ENCODE data around the gene WDR37. TPM values are rescaled to one million over a fixed set of nuclear protein-coding genes. Genes with fewer than 3 reads are reported as not detected.

WDR37 gene
- total RNA-seq, 2 donors from 2014 or later = 11.9 to 22.8 TPM

DNA sequence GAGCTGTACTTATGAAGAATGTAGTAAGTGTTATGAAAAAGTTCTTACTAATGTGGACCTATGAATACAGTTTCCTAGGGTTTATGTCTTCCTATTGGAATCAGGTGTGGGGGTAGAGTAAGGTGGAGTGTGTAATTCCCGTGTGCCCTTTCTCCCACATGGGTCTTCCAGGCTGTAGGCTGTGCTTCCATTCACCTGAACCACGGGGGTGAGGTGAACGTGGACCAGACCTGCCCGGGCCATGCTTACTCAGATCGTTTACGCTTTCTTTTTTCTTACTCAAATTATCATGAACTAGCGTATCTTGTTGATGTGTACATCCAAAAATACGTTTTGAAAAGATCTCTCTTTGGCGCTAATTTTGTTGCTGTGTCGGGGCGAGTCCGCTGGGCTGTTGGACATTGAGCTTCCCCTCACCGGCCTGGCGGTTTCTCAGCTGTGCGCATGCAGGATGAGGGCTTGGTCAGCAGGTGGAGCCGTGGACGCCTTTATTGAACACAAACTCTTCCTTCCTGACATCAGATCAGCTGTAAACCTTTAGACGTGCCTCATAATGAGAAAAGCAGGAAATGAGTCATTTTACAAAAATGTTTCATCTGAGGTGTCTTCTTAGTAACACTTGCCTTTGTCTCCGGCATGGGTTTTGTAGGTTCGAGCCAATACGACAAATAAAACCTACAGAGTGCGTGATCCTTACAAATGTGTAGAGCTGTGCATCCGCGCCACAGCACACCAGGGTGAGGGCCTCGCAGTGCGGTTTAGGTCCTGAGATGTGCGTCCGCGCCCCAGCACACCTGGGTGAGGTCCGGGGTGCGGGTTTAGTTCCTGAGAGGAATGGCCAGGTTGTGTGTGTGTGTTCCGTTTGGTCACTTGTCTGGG lies 53.8 kb downstream of the WDR37 start:
- 72% methylated on average over 32 of the region's 32 CpGs for WGBS
- H3K27ac ChIP-seq = peak overlapping the region in 1 of 2 donors; percentile 16
- no peaks in the 10 kb centered on the region for H3K9me3 ChIP-seq
- H3K27me3 ChIP-seq (replicated peaks; ENCODE audit: insufficient read depth) = no peaks in the 10 kb centered on the region
- intact Hi-C loops (cut with DNase I) = no loop called here
- H3K36me3 ChIP-seq = no peaks in the 10 kb centered on the region
- DNase-seq (ENCODE audit: low spot score) = peak; percentile 30
- H3K4me3 ChIP-seq = no peak overlapping the region
- no peaks in the 10 kb centered on the region for H3K4me1 ChIP-seq (replicated peaks)
- TF ChIP-seq POLR2A (IDR thresholded peaks at IDR 0.05) (no peak), POLR2AphosphoS5 (IDR thresholded peaks at IDR 0.05) (no peak)
- TF ChIP-seq, protein P1, sequence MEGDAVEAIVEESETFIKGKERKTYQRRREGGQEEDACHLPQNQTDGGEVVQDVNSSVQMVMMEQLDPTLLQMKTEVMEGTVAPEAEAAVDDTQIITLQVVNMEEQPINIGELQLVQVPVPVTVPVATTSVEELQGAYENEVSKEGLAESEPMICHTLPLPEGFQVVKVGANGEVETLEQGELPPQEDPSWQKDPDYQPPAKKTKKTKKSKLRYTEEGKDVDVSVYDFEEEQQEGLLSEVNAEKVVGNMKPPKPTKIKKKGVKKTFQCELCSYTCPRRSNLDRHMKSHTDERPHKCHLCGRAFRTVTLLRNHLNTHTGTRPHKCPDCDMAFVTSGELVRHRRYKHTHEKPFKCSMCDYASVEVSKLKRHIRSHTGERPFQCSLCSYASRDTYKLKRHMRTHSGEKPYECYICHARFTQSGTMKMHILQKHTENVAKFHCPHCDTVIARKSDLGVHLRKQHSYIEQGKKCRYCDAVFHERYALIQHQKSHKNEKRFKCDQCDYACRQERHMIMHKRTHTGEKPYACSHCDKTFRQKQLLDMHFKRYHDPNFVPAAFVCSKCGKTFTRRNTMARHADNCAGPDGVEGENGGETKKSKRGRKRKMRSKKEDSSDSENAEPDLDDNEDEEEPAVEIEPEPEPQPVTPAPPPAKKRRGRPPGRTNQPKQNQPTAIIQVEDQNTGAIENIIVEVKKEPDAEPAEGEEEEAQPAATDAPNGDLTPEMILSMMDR (IDR thresholded peaks at IDR 0.05) = peak in 3 of 4 experiments; percentile 43 to 54 (median 50)

DNA sequence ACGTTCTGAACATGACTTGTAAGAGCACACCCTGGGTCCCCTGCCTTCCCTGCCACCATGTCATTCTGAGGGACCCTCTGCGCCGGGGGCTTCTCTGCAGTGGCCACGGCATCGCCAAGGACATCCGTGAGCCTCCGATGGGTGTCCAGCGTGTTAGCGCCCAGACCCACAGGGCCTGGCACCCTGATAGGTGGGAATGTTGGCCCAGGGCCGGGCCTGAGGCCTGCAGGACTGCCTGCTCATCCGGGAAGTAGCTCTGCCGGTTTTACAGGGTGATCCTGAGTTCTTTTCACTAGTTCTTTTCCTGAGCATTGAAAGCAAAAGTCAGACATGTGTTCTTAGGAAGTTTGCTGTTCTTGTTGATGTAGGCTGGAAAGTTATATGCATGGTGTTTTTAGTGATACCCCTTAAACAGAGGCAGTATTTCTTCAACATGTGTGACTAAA lies 54.5 kb downstream of the WDR37 start:
- intact Hi-C loops (cut with DNase I) = no loop called here
- Histone ChIP-seq H3K27me3 (replicated peaks; ENCODE audit: insufficient read depth) (no peaks in the 10 kb centered on the region), H3K36me3 (no peaks in the 10 kb centered on the region), H3K4me1 (replicated peaks) (no peaks in the 10 kb centered on the region), H3K27ac (peak overlapping the region in 1 of 2 donors; percentile 16), H3K9me3 (no peaks in the 10 kb centered on the region), H3K4me3 (no peak overlapping the region)
- WGBS = 85% methylated on average over 12 of the region's 12 CpGs
- peak; percentile 18 for DNase-seq (ENCODE audit: low spot score)
- no peak for TF ChIP-seq POLR2A (IDR thresholded peaks at IDR 0.05)
- TF ChIP-seq, protein P1 (IDR thresholded peaks at IDR 0.05) = no peak
- TF ChIP-seq POLR2AphosphoS5 (IDR thresholded peaks at IDR 0.05) = peak; percentile 35

DNA sequence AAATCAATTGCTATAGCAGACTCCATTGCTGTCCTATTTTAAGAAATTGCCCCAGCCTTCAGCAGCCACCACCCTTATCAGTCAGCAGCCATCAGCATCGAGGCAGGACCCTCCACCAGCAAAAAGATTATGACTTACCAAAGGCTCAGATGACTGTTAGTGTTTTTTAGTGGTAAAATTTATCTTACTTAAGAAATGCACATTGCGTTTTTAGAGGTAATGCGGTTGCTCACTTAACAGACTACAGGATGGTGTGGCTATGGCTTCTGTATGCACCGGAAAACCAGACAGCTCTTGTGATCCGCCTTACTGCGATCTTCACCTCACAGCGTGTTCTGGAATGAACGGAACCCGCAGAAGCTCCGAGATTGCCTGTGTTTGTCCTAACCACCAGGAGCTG lies 58.1 kb downstream of the WDR37 start:
- intact Hi-C loops (cut with DNase I) = no loop called here
- DNase-seq (ENCODE audit: low spot score) = no peak
- Histone ChIP-seq H3K4me3 (no peak overlapping the region), H3K9me3 (no peaks in the 10 kb centered on the region), H3K27ac (no peak overlapping the region), H3K4me1 (replicated peaks) (peaks cover 4% of the 10 kb centered on the region), H3K27me3 (replicated peaks; ENCODE audit: insufficient read depth) (no peaks in the 10 kb centered on the region), H3K36me3 (no peaks in the 10 kb centered on the region)
- TF ChIP-seq POLR2AphosphoS5 (IDR thresholded peaks at IDR 0.05) (no peak), POLR2A (IDR thresholded peaks at IDR 0.05) (no peak)
- TF ChIP-seq, protein P1 (IDR thresholded peaks at IDR 0.05) = no peak
- WGBS = 93% methylated on average over 10 of the region's 10 CpGs

DNA sequence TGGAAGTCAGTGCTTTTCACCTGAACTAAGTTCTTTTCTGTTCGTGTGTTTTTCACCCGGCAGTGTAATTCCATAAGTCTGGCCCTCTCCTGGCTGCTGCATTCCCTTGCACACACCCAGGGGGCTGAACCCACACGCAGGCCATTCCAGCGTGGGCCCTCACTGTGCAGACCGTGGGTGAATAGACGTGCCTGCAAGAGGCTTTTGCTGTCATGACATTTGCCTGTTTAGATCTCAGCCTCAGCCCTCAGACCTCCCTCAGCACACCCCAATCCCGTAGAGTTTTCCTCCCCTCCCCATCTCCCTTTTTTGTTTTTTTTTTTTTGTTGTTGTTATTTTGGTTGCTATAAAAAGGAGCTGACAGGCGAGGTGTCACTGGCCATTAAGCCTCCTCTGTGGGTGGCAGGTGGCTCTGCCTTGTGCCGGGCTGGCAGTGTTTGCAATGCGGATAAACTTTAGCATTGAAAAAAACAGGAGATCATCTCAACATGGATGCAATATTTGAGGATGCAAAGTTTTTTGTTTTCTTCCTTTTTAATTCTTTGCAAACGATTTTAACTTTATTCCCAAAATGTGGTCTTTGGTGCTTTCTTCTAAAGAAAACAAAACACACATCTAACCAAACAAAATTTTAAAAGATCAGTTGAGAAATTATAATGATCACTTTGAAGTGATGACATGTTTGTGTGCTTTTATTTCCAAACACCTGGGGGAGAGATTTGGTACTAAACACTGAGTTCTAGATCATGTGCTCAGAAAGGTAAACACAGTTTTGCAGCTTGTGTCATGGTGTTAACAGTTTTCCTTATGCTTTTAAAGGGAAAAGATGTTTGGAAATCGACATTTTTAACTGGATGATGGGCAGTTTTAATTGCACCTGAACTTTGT lies 58.8 kb downstream of the WDR37 start:
- Histone ChIP-seq H3K27me3 (replicated peaks; ENCODE audit: insufficient read depth) (no peaks in the 10 kb centered on the region), H3K4me1 (replicated peaks) (peaks cover 4% of the 10 kb centered on the region), H3K36me3 (no peaks in the 10 kb centered on the region), H3K27ac (no peak overlapping the region), H3K9me3 (no peaks in the 10 kb centered on the region), H3K4me3 (no peak overlapping the region)
- TF ChIP-seq POLR2A (IDR thresholded peaks at IDR 0.05) = no peak
- TF ChIP-seq, protein P1 (IDR thresholded peaks at IDR 0.05) = no peak
- no peak for TF ChIP-seq POLR2AphosphoS5 (IDR thresholded peaks at IDR 0.05)
- no peak for DNase-seq (ENCODE audit: low spot score)
- WGBS = 70% methylated on average over 12 of the region's 12 CpGs
- intact Hi-C loops (cut with DNase I) = no loop called here

Measured in prostate gland (tissue), 2 donors.